Embryonic facial prominence (tissue), 1 donor: ENCODE data around the gene EVI5L.
"Not testable (repeated sequence)": the region's sequence is repeated elsewhere in the genome, so short reads cannot be mapped to it uniquely, and the experiment has no call there.

ENCODE experiments used
- DNase-seq: peaks from one replicate; pipeline ENCODE4 v3.0.0-alpha.2; 2016; ENCODE audit errors: extremely low spot score

Gene EVI5L

DNA sequence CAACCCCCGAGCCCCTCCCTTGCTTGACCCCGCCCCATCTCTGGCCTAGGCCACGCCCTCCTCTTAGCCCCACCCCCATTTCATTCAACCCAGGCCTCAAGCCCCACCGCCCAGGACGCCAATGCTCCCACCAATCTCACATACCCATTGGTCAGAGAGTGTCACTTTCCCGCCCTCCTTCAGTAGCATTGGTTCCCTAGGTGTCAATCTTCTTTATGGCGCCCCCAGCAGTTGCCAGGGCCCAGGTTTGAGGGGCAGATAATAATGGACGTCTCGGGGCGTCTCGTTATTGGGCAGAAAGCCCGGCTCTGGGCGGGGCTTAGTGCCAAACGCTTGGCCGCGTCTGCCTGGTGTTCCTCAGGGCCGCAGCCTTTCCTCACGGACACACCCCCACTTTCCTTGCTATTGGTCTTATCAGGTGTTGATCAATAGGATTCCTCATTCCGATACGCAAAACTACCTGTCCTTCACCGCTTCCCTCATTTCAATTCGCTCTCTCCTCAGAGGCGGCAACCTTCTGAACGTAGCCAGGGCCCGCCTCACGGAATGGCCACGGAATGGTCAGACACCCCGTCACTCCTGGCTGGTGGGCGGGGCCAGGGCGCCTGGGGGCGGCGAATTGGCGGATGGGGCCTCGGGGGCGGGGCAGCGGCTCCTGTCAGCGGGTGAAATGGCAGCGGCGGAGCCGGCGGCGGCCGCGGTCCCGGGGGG lies at the start of gene EVI5L:
Gene EVI5L (plus strand): TSS at position 658 of the 711 bp plus-strand sequence. CDS start 16,325 bp downstream, outside the sequence.
- peak; percentile 100 for DNase-seq

GRCh38 chr19:7781157-7781556 lies 48.9 kb upstream of the EVI5L start:
- DNase-seq: no peak

DNA sequence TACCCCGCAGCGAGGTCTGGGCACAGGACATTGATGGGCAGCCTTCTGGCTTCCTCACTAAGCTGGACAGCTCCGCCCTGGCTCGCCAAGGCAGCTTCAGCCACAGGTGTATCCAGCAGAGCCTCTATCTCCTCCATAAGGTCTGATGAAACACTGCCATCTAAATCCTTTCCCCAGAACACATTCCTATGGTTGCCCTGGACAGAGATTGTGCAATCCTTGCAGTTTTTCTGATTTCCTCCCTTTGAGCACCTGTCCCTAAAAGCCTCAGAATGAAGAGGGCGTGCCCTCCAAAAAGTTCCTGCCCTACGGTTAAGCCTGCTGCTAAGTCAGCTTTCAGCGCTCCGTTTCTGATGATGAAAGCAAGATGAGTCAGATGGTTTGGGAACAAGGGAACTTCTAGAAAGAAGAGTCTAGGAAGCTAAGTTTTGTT lies 46.0 kb upstream of the EVI5L start:
- no peak for DNase-seq

DNA sequence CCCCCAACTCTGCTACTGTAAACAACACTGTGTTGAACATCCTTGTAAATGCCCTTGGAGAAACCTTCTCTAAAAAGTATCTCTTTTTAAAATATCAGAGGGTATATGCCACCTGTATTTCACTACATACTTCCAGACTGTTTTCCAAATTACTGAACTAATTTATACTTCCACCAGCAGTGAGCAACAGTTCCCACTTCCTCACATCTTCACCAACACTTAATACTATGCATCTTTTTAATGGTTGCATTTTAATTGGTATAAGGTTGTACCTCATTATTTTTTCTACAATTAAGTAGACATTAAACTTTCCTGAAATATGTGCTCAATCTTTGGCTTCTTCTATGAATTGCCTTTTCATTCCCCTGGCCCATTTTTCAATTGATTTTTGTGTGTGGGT lies 45.2 kb upstream of the EVI5L start:
- no peak for DNase-seq

- no peak for DNase-seq
Measured at GRCh38 chr19:7787141-7787540, 42.9 kb upstream of the EVI5L start.

GRCh38 chr19:7787602-7788177 lies 42.3 kb upstream of the EVI5L start:
- DNase-seq: no peak

DNA sequence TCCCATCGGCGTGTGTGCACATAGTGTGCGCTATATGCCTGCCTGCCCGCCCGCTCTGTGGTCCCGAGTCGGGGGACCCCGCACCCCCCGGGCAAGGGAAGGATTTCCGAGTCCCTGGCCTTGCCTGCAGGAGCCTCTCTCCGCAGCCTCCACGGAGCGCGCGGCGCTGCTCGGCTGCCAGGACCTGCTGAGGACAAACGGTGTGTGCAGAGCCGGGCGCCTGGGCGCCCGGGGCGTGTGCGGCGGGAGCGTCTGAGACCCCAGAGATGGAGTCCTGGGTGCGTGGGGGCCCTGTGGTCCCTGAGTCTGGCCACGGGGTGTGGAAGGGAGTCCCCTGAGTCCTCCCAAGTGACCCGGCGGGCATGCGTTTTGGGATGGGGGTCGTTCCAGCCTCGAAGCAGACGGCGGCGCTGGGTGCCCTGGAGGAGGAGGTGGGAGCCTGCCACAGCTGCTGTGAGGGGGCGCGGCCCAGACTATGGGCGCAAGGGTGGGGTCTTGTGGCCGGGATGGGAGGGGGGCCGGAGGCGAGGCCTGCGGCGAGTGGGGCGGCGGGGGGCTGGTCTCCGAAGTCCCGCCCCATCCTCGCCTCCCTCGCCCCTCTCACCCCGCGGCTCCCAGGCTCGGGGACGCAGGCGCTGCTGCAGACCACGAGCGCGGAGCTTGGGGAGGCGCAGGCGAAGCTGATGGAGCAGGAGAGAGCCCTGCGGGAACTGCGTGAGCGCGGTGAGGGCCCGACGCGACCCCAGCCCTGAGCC lies 41.7 kb upstream of the EVI5L start:
- DNase-seq: no peak

GRCh38 chr19:7788933-7789323 lies 41.1 kb upstream of the EVI5L start:
- no peak for DNase-seq

DNA sequence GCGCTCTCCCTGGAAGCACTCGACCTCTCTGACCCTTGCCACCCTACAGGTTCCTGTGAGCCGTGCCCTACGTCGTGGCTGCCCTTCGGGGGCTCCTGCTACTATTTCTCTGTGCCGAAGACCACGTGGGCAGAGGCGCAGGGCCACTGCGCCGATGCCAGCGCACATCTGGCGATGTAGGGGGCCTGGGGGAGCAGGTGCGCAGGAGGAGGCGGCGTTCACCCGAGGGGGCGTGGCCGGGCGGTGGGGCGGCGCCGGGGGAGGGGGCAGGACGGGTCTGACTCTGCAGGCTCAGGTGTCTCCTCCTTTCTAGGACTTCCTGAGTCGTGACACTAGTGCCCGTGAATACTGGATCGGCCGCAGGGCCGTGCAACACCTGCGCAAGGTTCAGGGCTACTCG lies 40.6 kb upstream of the EVI5L start:
- no peak for DNase-seq

- no peak for DNase-seq
Measured at GRCh38 chr19:7790416-7790815, 39.6 kb upstream of the EVI5L start.

GRCh38 chr19:7792281-7792680 lies 37.7 kb upstream of the EVI5L start:
- DNase-seq: no peak

GRCh38 chr19:7792701-7793100 lies 37.3 kb upstream of the EVI5L start:
- DNase-seq: not testable (repeated sequence)

- no peak for DNase-seq
Measured at GRCh38 chr19:7793493-7793892, 36.5 kb upstream of the EVI5L start.

DNA sequence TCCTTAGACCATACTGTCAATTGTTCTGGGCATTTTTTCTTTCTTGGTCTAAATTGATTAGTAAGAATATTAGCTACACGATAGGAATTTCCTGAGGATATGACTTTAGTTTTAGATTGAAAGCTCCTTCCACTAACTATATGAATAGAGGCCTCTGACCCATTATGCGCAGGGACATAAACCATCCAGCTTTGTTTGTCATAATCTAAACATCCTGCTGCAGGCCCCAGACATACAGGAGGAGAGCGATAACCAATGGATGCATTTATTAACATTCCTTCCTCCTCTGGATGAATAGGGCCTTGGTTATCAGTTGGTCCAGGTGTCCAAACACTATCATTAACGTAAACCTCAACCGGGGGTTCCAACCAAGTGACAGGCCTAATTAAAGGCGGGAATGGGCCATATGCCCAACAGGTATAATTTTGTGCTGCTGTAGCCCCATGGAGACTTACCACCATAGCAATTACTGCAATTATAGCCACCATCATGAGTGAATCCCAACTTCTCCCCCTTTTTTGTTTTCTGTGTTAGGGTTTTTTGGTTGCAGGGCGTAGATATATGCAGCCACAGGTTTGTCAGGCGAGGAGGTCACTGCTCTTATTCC lies 34.4 kb upstream of the EVI5L start:
- DNase-seq: no peak

- no peak for DNase-seq
Measured at GRCh38 chr19:7799640-7800355, 30.2 kb upstream of the EVI5L start.

- no peak for DNase-seq
Measured at GRCh38 chr19:7801020-7801570, 28.9 kb upstream of the EVI5L start.

DNA sequence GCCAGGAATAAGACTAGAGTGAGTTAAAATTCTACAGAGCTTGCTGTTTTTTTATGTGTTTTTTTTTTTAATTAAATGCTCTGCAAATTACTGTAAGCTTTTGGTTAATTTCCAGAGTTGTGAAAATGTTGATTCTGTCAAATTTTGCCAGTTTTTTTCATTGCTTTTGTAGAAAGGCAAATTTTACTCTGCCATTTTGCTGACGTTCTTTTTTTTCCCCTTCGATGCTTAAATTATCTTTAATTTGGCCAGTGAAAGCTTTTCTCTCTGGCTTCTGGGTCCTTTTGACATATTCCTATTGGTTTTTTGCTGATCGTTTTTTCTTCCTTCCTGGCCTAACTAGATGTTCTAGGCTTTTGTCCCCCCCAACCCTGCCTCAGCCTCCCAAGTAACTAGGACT lies 23.8 kb upstream of the EVI5L start:
- DNase-seq: no peak

DNA sequence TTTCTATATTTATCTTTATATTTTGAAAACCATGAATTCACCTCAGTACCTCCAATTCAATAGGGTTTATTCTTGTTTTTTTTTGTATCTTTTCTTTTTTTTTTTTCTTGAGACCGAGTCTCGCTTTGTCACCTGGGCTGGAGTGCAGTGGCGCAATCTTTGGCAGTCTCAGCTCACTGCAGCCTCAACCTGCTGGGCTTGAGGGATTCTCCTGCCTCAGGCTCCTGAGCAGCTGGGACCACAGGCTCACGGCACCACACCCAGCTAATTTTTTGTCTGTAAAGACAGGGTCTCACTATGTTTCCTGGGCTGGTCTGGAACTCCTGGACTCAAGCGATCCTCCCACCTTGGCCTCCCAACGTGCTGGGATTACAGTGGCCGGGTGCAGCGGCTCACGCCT lies 23.1 kb upstream of the EVI5L start:
- DNase-seq: no peak

- DNase-seq: no peak
Measured at GRCh38 chr19:7808108-7808507, 21.9 kb upstream of the EVI5L start.

DNA sequence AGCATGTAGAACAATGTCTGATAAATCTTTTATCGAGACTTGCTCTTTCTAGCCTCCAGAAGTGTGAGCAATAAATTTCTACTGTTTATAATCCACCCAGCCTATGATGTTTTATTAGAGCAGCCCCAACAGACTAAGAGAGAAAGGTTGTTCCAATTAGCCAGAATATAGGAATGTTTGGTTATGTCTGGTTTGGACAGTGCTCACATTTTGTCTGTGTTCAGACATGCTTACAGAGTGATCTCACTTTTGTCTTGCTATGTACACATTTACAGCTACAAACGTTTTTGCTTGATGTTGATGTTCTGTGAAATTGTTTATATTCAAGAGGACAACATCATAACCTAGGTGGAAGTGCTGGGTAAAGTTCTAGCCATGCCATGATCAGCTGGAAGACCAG lies 18.0 kb upstream of the EVI5L start:
- DNase-seq: no peak

GRCh38 chr19:7815325-7815724 lies 14.7 kb upstream of the EVI5L start:
- DNase-seq: no peak

GRCh38 chr19:7816040-7816439 lies 14.0 kb upstream of the EVI5L start:
- DNase-seq: not testable (repeated sequence)
